Thyroid gland (tissue), 4 donors: ENCODE measurements around the gene SERBP1. TPM values are rescaled to one million over a fixed set of nuclear protein-coding genes. Genes with fewer than 3 reads are reported as not detected.

Experiments used
- DNase-seq, 2 donors: peaks; one replicate each; pipeline ENCODE4 v3.0.0-alpha.2; 2019
- H3K27ac ChIP-seq, 3 donors: fragments of 200-600 bp; sonication (generic); 1 replicate in 2 of 3; 2 replicates in 1 of 3; pipeline ENCODE4 v1.5.1; 2016 to 2019; ENCODE audit warnings: mild to moderate bottlenecking in 1 of 3, moderate library complexity in 1 of 3
- H3K27me3 ChIP-seq: fragments of 200-600 bp; sonication (generic); one replicate; pipeline ENCODE4 v1.5.1; 2019
- H3K36me3 ChIP-seq, 2 donors: fragments of 200-600 bp; sonication (generic); one replicate each; pipeline ENCODE4 v1.5.1; 2016 to 2019
- H3K4me1 ChIP-seq, 2 donors: fragments of 200-600 bp; sonication (generic); one replicate each; pipeline ENCODE4 v1.5.1; 2017 to 2019
- H3K4me3 ChIP-seq, 3 donors: fragments of 200-600 bp; sonication (generic); replicated peaks in 1 of 3; 1 replicate in 2 of 3; 2 replicates in 1 of 3; pipeline ENCODE4 v1.5.1; 2016; ENCODE audit warnings: mild to moderate bottlenecking in 1 of 3
- H3K9me3 ChIP-seq: fragments of 200-600 bp; sonication (generic); one replicate; pipeline ENCODE4 v1.5.1; 2017
- CTCF ChIP-seq, 6 experiments: fragments of 200-600 bp in 3 of 6; fragments of 450-650 bp in 3 of 6; sonication (generic) in 3 of 6; IDR thresholded peaks; one replicate each; pipeline ENCODE4 v1.5.1; 2016 to 2019; ENCODE audit warnings: antibody characterized with exemption in 6 of 6, mild to moderate bottlenecking in 2 of 6, inconsistent platforms in 1 of 6, moderate library complexity in 1 of 6
- POLR2A ChIP-seq, 2 donors: fragments of 450-650 bp; IDR thresholded peaks; one replicate each; pipeline ENCODE4 v1.6.1; 2017; ENCODE audit warnings: antibody characterized with exemption in 2 of 2, mild to moderate bottlenecking in 2 of 2, moderate library complexity in 1 of 2
- WGBS, 2 donors: methylation state at CpG; one replicate each; pipeline ENCODE4 v1.1.5; 2017; 5-methylcytosine and 5-hydroxymethylcytosine counted together
- intact Hi-C: fragments of 100-400 bp; cut with DNase I; formaldehyde crosslinking; loops from one replicate; pipeline ENCODE4 v1.15.1; 2023
- total RNA-seq, 4 donors: library from RNA; depleted of rRNA; stranded (reverse); fragments of >200 nt; gene quantifications; one replicate each; pipeline ENCODE4 v1.2.3, GENCODE V29; 2016

Gene SERBP1
- total RNA-seq, 4 donors from 2014 or later, result 185 to 218 (median 204) TPM

- TF ChIP-seq CTCF (IDR thresholded peaks at IDR 0.05) (no peak), POLR2A (IDR thresholded peaks at IDR 0.05) (no peak)
- Histone ChIP-seq H3K4me1 (no peaks in the 10 kb centered on the region), H3K4me3 (no peak overlapping the region), H3K27ac (no peak overlapping the region), H3K27me3 (no peaks in the 10 kb centered on the region), H3K36me3 (no peaks in the 10 kb centered on the region), H3K9me3 (no peaks in the 10 kb centered on the region)
- 33 to 55% methylated on average over 2 of the region's 2 CpGs for WGBS, 2 donors
- peak; percentile 66 to 67 for DNase-seq
- intact Hi-C loops, result no loop called here
Measured at GRCh38 chr1:67472056-67472455, 41.9 kb upstream of the SERBP1 start.

- TF ChIP-seq CTCF (IDR thresholded peaks at IDR 0.05) (no peak), POLR2A (IDR thresholded peaks at IDR 0.05) (no peak)
- WGBS, 2 donors, result 59 to 70% methylated on average over 3 of the region's 3 CpGs
- Histone ChIP-seq H3K4me3 (no peak overlapping the region), H3K27ac (no peak overlapping the region), H3K4me1 (no peaks in the 10 kb centered on the region), H3K9me3 (no peaks in the 10 kb centered on the region), H3K27me3 (no peaks in the 10 kb centered on the region), H3K36me3 (no peaks in the 10 kb centered on the region)
- intact Hi-C loops, result no loop called here
- no peak for DNase-seq
Measured at GRCh38 chr1:67469431-67469830, 39.2 kb upstream of the SERBP1 start.

- H3K4me1 ChIP-seq, result no peaks in the 10 kb centered on the region
- no peak overlapping the region for H3K4me3 ChIP-seq
- no peaks in the 10 kb centered on the region for H3K27me3 ChIP-seq
- intact Hi-C loops, result no loop called here
- no peaks in the 10 kb centered on the region for H3K36me3 ChIP-seq
- no peak for TF ChIP-seq CTCF (IDR thresholded peaks at IDR 0.05)
- TF ChIP-seq POLR2A (IDR thresholded peaks at IDR 0.05), result no peak
- H3K9me3 ChIP-seq, result no peaks in the 10 kb centered on the region
- no peak for DNase-seq
- H3K27ac ChIP-seq, result no peak overlapping the region
- 84 to 86% methylated on average over 4 of the region's 4 CpGs for WGBS, 2 donors
Measured at GRCh38 chr1:67468066-67468718, 38.0 kb upstream of the SERBP1 start.

GRCh38 chr1:67465375-67465774 is 35.2 kb upstream of the SERBP1 start:
- H3K27ac ChIP-seq, result peak overlapping the region in 1 of 3 donors; percentile 5

More at GRCh38 chr1:67465375-67465774, 35.2 kb upstream of the SERBP1 start:
- WGBS, 2 donors, result 80 to 82% methylated on average over 4 of the region's 4 CpGs
- intact Hi-C loops, result no loop called here
- Histone ChIP-seq H3K36me3 (no peaks in the 10 kb centered on the region), H3K4me1 (no peaks in the 10 kb centered on the region), H3K9me3 (no peaks in the 10 kb centered on the region), H3K4me3 (no peak overlapping the region), H3K27me3 (no peaks in the 10 kb centered on the region)
- TF ChIP-seq POLR2A (IDR thresholded peaks at IDR 0.05) (no peak), CTCF (IDR thresholded peaks at IDR 0.05) (no peak)
- no peak for DNase-seq
